Activated CD8-positive, alpha-beta T cell treated with anti-CD3 and anti-CD28 coated beads, Interleukin-2, amount 10 ng/mL, durations not matched to agents 7 days and 5 days (primary cell): ENCODE measurements around the gene GJA10. TPM values are rescaled to one million over a fixed set of nuclear protein-coding genes. Genes with fewer than 3 reads are reported as not detected.

ENCODE experiments used
- ATAC-seq: fragments of 150-1000 bp; cut with Tn5 transposase; one replicate; pipeline ENCODE4 v1.10.0; 2021; ENCODE audit warnings: moderate library complexity
- CTCF ChIA-PET: fragments of 350-600 bp; sonication (Branson Sonifier 250); formaldehyde crosslinking; loops from one replicate; lab custom pipeline; 2021; ENCODE audit warnings: antibody characterized with exemption; lab: Charles Lee
- POLR2A ChIA-PET: fragments of 350-600 bp; sonication (Branson Sonifier 250); formaldehyde crosslinking; loops from one replicate; lab custom pipeline; 2021; ENCODE audit warnings: antibody characterized with exemption; lab: Charles Lee
- DNase-seq: peaks from one replicate; pipeline ENCODE4 v3.0.0-alpha.2; 2020
- H3K27ac Mint-ChIP-seq: one replicate; pipeline ENCODE4 v1.8.0; 2021; ENCODE audit warnings: mild to moderate bottlenecking, mixed read lengths
- H3K27me3 Mint-ChIP-seq: one replicate; pipeline ENCODE4 v1.8.0; 2021; ENCODE audit warnings: low read depth, mixed read lengths
- H3K36me3 Mint-ChIP-seq: one replicate; pipeline ENCODE4 v1.8.0; 2021; ENCODE audit warnings: low read depth, mixed read lengths
- H3K4me1 Mint-ChIP-seq: one replicate; pipeline ENCODE4 v1.8.0; 2021; ENCODE audit warnings: low read depth, mixed read lengths
- H3K4me3 Mint-ChIP-seq: one replicate; pipeline ENCODE4 v1.8.0; 2021; ENCODE audit warnings: mild to moderate bottlenecking, mixed read lengths
- H3K9me3 Mint-ChIP-seq: one replicate; pipeline ENCODE4 v1.8.0; 2022; ENCODE audit warnings: mixed read lengths; ENCODE audit not compliant: insufficient read depth
- total RNA-seq, 2 experiments: library from RNA; stranded (reverse); gene quantifications; one replicate each; pipeline ENCODE4 v1.2.3, GENCODE V29; 2021

GJA10 gene
- total RNA-seq, 2 experiments from 2014 or later: not detected

DNA sequence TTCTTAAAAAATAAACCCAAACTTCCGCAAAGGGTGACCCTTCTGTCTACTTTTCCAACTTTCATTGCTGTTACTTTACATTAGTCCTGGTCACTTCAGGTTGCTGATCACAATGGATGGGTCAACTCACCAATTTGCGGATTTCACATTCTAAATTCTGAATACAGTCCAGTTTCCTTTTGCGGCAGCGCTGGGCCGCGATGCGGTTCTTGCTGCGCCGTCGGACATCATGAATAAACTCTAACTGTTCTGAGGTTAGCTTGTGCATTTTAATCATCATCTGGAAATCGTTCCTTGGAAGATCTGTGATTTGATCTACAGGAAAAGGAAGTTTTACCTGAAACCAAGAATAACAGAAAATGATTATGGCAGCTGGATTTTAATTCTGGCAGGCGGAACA is 43.7 kb downstream of the GJA10 start:
- ATAC-seq (no peak), DNase-seq (no peak)
- Mint-ChIP-seq H3K27me3 (no peaks in the 10 kb centered on the region), H3K4me3 (no peak overlapping the region), H3K9me3 (no peaks in the 10 kb centered on the region), H3K27ac (no peak overlapping the region), H3K36me3 (peaks cover 83% of the 10 kb centered on the region), H3K4me1 (peaks cover 33% of the 10 kb centered on the region)
- CTCF ChIA-PET: interaction anchor here (0.5 to 1.4 kb wide), 4 partner anchors 349 to 541 kb away, joined by 3 to 5 read pairs (median 3); no protein-coding TSS in a partner anchor
- POLR2A ChIA-PET: no interaction called here

DNA sequence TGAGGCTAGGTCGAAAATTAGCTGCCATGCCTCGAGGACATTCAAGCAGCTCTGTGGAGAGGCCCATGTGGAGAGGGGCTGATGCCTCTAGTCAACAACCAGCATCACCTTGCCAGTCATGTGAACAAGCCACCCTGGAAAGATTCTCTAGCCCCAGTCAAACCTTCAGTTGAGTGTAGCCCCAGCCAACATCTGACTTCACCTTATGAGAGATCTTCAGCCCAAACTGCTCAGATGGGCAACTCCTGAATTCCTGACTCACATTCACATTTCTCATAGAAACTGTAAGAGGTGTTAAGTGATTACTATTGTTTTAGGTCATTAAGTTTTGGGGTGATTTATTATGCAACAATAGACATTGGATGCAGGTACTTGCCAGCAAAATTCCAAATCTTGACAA is 44.9 kb downstream of the GJA10 start:
- POLR2A ChIA-PET: interaction anchor here (0.6 kb wide), 1 partner anchor 16 kb away, joined by 3 read pairs; no protein-coding TSS in a partner anchor
- Mint-ChIP-seq H3K9me3 (no peaks in the 10 kb centered on the region), H3K27me3 (no peaks in the 10 kb centered on the region), H3K27ac (no peak overlapping the region), H3K4me3 (no peak overlapping the region), H3K36me3 (peaks cover 82% of the 10 kb centered on the region), H3K4me1 (peaks cover 42% of the 10 kb centered on the region)
- ATAC-seq (no peak), DNase-seq (no peak)
- CTCF ChIA-PET: interaction anchor here (0.7 to 2.1 kb wide), 2 partner anchors 13 to 182 kb away, joined by 4 to 12 read pairs; no protein-coding TSS in a partner anchor

DNA sequence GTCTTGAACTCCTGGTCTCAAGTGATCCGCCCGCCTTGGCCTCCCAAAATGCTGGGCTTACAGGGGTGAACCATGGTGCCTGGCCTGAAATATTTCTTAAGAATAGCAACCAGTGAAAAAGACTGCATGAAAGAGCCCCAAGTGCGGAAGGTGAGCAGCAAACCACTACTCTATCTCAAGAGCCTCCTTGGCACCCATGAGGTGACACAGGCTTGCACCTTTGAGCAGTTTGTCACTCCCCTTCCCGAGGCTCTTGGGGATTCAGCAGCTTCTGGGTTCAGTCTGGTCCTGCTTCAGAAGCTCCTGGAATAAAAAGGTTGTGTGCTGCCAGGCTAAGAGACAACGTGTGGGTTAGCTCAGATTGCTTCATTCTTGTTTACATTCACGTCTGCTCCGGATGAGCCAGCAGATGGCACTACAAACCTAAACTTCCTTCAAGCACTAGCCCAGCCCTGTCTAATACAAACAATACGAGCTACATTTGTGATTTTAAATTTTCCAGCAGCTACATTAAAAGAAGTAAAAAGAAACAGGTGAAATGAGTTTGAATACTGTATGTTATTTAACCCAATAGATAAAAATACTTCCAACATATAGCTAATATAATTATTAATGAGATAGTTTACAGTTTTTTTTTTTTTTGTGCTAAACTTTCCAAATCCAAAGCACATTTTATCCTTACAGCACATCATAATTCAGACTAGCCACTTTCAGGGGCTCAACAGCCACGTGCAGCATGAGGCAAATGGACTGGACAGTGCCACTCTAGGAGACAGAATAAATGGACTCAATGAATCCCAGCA is 46.2 kb downstream of the GJA10 start:
- ATAC-seq (peak; percentile 87), DNase-seq (peak; percentile 84)
- Mint-ChIP-seq H3K36me3 (peaks cover 84% of the 10 kb centered on the region), H3K27me3 (no peaks in the 10 kb centered on the region), H3K9me3 (no peaks in the 10 kb centered on the region), H3K27ac (peak overlapping the region; percentile 59), H3K4me3 (no peak overlapping the region), H3K4me1 (peaks cover 55% of the 10 kb centered on the region)
- POLR2A ChIA-PET: interaction anchor here (0.6 to 1.1 kb wide), 3 partner anchors 15 to 530 kb away, joined by 3 to 5 read pairs (median 3); no protein-coding TSS in a partner anchor
- CTCF ChIA-PET: interaction anchor here (0.5 to 5.9 kb wide), 114 partner anchors 8 to 761 kb away, joined by 3 to 146 read pairs (median 4); partner anchors contain the start of genes ANKRD6 and MDN1

DNA sequence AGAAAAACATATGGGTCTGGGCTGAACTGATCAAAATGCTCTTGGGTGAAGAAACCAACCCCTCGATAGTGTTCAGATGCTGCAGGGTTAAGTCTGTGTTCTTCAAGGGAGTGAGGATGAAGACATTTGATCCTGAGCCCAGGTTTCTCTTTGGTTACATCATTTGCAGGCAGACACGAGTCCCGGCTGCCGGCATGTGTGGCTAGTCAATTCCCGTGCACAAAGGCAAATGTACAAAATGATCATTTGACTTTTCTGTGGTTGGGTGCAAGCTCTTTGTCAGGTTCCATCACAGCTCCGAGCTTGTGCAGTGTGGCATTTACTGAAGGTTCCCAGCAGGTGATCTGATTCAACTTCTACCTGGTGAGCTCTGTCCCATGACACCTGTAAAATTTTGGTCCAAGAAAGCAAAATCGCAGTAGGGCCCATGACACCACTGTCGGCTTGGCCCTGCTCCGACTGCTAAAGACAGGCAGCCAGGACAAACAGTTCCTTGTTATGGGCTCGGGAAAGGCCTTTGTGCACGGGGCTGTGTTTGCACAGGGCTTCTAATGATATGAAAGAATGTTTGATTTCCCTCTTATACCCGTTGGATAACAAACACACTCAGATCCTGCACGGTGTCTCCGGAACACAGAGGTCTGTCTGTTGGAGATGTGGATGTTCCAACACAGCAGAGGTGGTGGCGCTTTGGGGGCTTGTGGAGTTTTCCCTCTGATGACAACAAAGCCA is 46.9 kb downstream of the GJA10 start:
- DNase-seq (no peak), ATAC-seq (no peak)
- CTCF ChIA-PET: interaction anchor here (0.5 to 5.9 kb wide), 106 partner anchors 8 to 760 kb away, joined by 3 to 146 read pairs (median 5); partner anchors contain the start of genes ANKRD6 and MDN1
- H3K4me1 Mint-ChIP-seq: peaks cover 59% of the 10 kb centered on the region
- peaks cover 84% of the 10 kb centered on the region for H3K36me3 Mint-ChIP-seq
- H3K9me3 Mint-ChIP-seq: no peaks in the 10 kb centered on the region
- H3K27me3 Mint-ChIP-seq: no peaks in the 10 kb centered on the region
- H3K4me3 Mint-ChIP-seq: no peak overlapping the region
- peak overlapping the region; percentile 59 for H3K27ac Mint-ChIP-seq
- POLR2A ChIA-PET: interaction anchor here (1.1 kb wide), 2 partner anchors 14 to 529 kb away, joined by 3 to 5 read pairs; no protein-coding TSS in a partner anchor

DNA sequence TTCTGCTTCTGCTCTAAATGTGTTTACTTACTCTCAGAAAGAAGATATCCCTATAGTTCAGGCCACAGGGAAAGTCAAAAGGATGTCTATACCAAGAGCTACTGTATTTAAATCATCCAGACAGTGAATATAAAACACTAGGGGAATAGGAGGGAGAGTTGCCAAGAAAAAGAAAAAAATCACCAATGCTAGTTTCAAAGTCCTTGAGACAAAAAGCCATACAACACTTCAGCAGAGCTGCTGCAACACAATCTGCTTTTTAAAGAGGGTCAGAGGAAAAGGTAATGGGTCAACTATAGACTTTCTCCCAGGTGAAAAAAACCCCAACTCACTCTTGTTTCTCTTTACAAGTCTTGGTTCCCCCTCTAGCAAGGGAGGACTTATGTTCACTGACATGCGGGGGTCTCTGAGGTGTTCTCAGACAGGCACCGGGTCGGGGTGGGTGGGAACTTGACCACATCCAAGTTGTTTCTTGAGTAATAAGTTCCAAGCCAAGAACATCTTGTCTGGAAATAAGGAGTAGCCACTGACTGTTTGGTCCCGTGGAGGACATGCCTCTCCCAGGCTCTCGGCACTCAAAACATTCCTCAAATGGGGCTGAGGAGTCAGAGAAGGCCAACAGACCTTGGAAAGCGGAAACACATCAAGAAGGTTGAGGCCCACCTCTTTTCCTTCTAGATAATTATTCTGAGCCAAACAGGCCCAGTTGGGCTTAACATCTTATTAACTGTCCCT is 47.7 kb downstream of the GJA10 start:
- DNase-seq (no peak), ATAC-seq (no peak)
- peaks cover 84% of the 10 kb centered on the region for H3K36me3 Mint-ChIP-seq
- peak overlapping the region; percentile 59 for H3K27ac Mint-ChIP-seq
- H3K4me1 Mint-ChIP-seq: peaks cover 64% of the 10 kb centered on the region
- ChIA-PET CTCF (interaction anchor here (1.3 to 5.9 kb wide), 18 partner anchors 21 to 533 kb away, joined by 3 to 146 read pairs (median 14); partner anchors contain the start of gene MDN1), POLR2A (interaction anchor here (1.4 kb wide), 1 partner anchor 168 kb away, joined by 3 read pairs; no protein-coding TSS in a partner anchor)
- no peak overlapping the region for H3K4me3 Mint-ChIP-seq
- H3K27me3 Mint-ChIP-seq: no peaks in the 10 kb centered on the region
- H3K9me3 Mint-ChIP-seq: no peaks in the 10 kb centered on the region

DNA sequence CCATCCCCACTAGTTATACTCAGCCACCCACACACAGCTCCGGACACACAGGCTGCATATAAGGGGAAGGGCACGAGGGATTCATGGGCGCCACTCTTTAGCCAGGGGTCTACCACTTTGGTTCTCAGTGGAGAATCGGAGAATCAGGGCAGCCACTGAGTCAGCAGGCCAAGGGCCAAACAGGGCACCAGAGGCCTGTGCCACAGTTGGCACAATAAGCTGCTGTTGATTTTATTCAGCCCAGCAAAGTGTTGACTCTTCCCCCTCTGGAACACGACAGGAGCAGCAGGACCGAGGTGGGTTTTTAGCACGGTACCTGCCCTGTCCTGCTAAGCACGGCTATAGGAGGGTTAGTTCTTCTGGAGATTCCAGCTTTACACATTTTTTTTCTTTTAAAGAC is 48.3 kb downstream of the GJA10 start:
- H3K27me3 Mint-ChIP-seq: no peaks in the 10 kb centered on the region
- ATAC-seq: no peak
- peaks cover 68% of the 10 kb centered on the region for H3K4me1 Mint-ChIP-seq
- H3K4me3 Mint-ChIP-seq: no peak overlapping the region
- ChIA-PET POLR2A (interaction anchor here (1.4 kb wide), 1 partner anchor 167 kb away, joined by 3 read pairs; no protein-coding TSS in a partner anchor), CTCF (interaction anchor here (1.0 to 5.9 kb wide), 8 partner anchors 10 to 538 kb away, joined by 3 to 146 read pairs (median 3); no protein-coding TSS in a partner anchor)
- H3K9me3 Mint-ChIP-seq: no peaks in the 10 kb centered on the region
- H3K27ac Mint-ChIP-seq: no peak overlapping the region
- DNase-seq: no peak
- H3K36me3 Mint-ChIP-seq: peaks cover 83% of the 10 kb centered on the region

DNA sequence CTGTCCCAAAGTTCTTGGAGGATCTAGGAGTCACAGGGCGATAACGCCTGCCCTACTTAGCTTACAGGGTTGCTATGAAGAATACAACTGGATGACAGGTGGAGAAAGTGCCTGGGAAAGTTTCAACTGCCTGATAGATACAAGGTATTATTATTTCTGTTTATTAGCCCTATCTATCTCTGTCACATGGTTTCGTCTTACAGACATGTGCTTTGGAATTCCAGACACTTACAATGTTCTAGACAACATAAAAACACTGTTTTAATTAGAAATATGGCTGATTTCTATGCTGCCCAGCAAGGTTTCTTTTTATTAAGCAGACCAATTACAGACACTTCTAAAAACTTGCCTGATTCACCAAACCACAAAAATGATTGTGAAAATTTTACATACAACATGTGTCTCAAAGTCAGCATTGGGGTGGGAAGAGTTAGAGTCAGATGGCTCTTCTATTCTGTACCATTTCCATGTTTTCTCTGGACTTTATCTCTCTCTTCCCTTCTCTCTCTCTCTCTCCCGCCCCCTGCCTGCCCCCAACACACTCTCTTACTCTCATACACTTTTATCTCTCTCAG is 50.0 kb downstream of the GJA10 start:
- H3K36me3 Mint-ChIP-seq: peaks cover 72% of the 10 kb centered on the region
- CTCF ChIA-PET: interaction anchor here (0.7 to 5.9 kb wide), 14 partner anchors 9 to 531 kb away, joined by 3 to 146 read pairs (median 4); no protein-coding TSS in a partner anchor
- H3K4me1 Mint-ChIP-seq: peaks cover 67% of the 10 kb centered on the region
- no peak for DNase-seq
- no peak for ATAC-seq
- peak overlapping the region; percentile 51 for H3K27ac Mint-ChIP-seq
- H3K27me3 Mint-ChIP-seq: no peaks in the 10 kb centered on the region
- H3K4me3 Mint-ChIP-seq: no peak overlapping the region
- POLR2A ChIA-PET: no interaction called here
- H3K9me3 Mint-ChIP-seq: no peaks in the 10 kb centered on the region

DNA sequence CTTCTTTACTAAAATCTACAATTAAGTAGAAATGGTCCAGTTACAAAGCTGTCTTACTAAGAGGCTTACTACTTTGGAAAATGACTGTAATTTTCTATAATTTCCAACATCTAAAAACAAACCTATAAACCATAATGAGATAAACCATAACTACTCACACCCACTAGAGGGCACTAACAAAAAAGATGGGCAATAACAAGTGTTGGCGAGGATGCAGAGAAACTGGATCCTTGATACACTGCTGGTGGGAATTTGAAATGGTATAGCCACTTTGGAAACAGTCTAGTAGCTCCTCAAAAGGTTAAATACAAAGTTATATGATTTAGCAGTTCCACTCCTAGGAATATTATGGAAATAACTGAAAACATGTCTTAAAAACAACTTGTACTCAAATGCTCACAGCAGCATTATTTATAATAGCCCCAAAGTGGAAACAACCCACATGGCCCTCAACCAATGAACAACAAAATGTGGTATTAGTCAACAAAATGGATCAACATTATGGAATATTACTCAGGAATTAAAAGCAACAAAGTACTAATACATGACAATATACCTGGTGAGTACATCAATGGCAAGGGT is 50.6 kb downstream of the GJA10 start:
- Mint-ChIP-seq H3K27ac (peak overlapping the region; percentile 51), H3K4me1 (peaks cover 73% of the 10 kb centered on the region), H3K4me3 (no peak overlapping the region), H3K9me3 (no peaks in the 10 kb centered on the region), H3K36me3 (peaks cover 77% of the 10 kb centered on the region), H3K27me3 (no peaks in the 10 kb centered on the region)
- ATAC-seq (no peak), DNase-seq (no peak)
- POLR2A ChIA-PET: no interaction called here
- CTCF ChIA-PET: interaction anchor here (0.7 to 5.9 kb wide), 17 partner anchors 8 to 530 kb away, joined by 3 to 146 read pairs (median 4); no protein-coding TSS in a partner anchor
